ENCODE data around the gene CCR5.

CCR5 gene

GRCh38 chr3:46365737-46366524 is 4.8 kb upstream of the CCR5 start:
- Histone ChIP-seq H3K36me3 (replicated peaks; ENCODE audit: low read depth, low read length) (no peaks in the 10 kb centered on the region), H2AFZ (ENCODE audit: low read depth, low read length) (no peak overlapping the region), H3K27me3 (ENCODE audit: low read depth, low read length) (peaks cover 45% of the 10 kb centered on the region), H3K4me3 (ENCODE audit: low read length) (no peak overlapping the region), H3K9me3 (ENCODE audit: insufficient read depth, low read length) (no peaks in the 10 kb centered on the region), H3K27ac (ENCODE audit: low read length) (no peak overlapping the region), H3K4me1 (ENCODE audit: low read length) (peaks cover 78% of the 10 kb centered on the region), H3K4me2 (ENCODE audit: low read length) (no peak overlapping the region), H4K20me1 (ENCODE audit: insufficient read depth, low read length) (no peaks in the 10 kb centered on the region), H3K9ac (ENCODE audit: low read length) (no peak overlapping the region), H3K79me2 (ENCODE audit: low read length) (no peaks in the 10 kb centered on the region)
- no peak for TF ChIP-seq EZH2phosphoT487 (IDR thresholded peaks at IDR 0.05; ENCODE audit: low read depth)
- TF ChIP-seq CTCF (IDR thresholded peaks at IDR 0.05; ENCODE audit: low read depth, low read length): no peak

GRCh38 chr3:46367811-46368210 is 2.9 kb upstream of the CCR5 start:
- peaks cover 69% of the 10 kb centered on the region for H3K4me1 ChIP-seq (ENCODE audit: low read length)
- peak overlapping the region; percentile 25; the same call in 1 of the 2 replicates for H3K9ac ChIP-seq (ENCODE audit: low read length)
- no peaks in the 10 kb centered on the region for H3K79me2 ChIP-seq (ENCODE audit: low read length)
- peak overlapping the region; percentile 19; the same call in 1 of the 2 replicates for H3K27ac ChIP-seq (ENCODE audit: low read length)
- no peaks in the 10 kb centered on the region for H3K36me3 ChIP-seq (replicated peaks; ENCODE audit: low read depth, low read length)
- H3K4me3 ChIP-seq (ENCODE audit: low read length): no peak overlapping the region
- H2AFZ ChIP-seq (ENCODE audit: low read depth, low read length): 0 out of 2 replicates have a peak overlapping the region, but pooled peaks have one; percentile 50
- no peaks in the 10 kb centered on the region for H3K9me3 ChIP-seq (ENCODE audit: insufficient read depth, low read length)
- no peaks in the 10 kb centered on the region for H4K20me1 ChIP-seq (ENCODE audit: insufficient read depth, low read length)
- H3K27me3 ChIP-seq (ENCODE audit: low read depth, low read length): peaks cover 53% of the 10 kb centered on the region
- H3K4me2 ChIP-seq (ENCODE audit: low read length): peak overlapping the region; percentile 77; the same call in 1 of the 2 replicates
- no peak for TF ChIP-seq CTCF (IDR thresholded peaks at IDR 0.05; ENCODE audit: low read depth, low read length)
- TF ChIP-seq EZH2phosphoT487 (IDR thresholded peaks at IDR 0.05; ENCODE audit: low read depth): no peak

GRCh38 chr3:46368569-46368968 is 2.2 kb upstream of the CCR5 start:
- Histone ChIP-seq H3K36me3 (replicated peaks; ENCODE audit: low read depth, low read length) (no peaks in the 10 kb centered on the region), H3K9me3 (ENCODE audit: insufficient read depth, low read length) (no peaks in the 10 kb centered on the region), H3K27me3 (ENCODE audit: low read depth, low read length) (peaks cover 60% of the 10 kb centered on the region), H3K4me2 (ENCODE audit: low read length) (peak overlapping the region; percentile 77), H3K4me1 (ENCODE audit: low read length) (peaks cover 62% of the 10 kb centered on the region), H4K20me1 (ENCODE audit: insufficient read depth, low read length) (no peaks in the 10 kb centered on the region), H2AFZ (ENCODE audit: low read depth, low read length) (peak overlapping the region; percentile 50; the same call in 1 of the 2 replicates), H3K79me2 (ENCODE audit: low read length) (no peaks in the 10 kb centered on the region), H3K4me3 (ENCODE audit: low read length) (no peak overlapping the region), H3K9ac (ENCODE audit: low read length) (peak overlapping the region; percentile 27; the same call in 1 of the 2 replicates), H3K27ac (ENCODE audit: low read length) (peak overlapping the region; percentile 19; the same call in 1 of the 2 replicates)
- no peak for TF ChIP-seq EZH2phosphoT487 (IDR thresholded peaks at IDR 0.05; ENCODE audit: low read depth)
- peak; percentile 96 for TF ChIP-seq CTCF (IDR thresholded peaks at IDR 0.05; ENCODE audit: low read depth, low read length)

GRCh38 chr3:46369151-46369550 is 1.6 kb upstream of the CCR5 start:
- H3K79me2 ChIP-seq (ENCODE audit: low read length): no peaks in the 10 kb centered on the region
- TF ChIP-seq CTCF (IDR thresholded peaks at IDR 0.05; ENCODE audit: low read depth, low read length) (no peak), EZH2phosphoT487 (IDR thresholded peaks at IDR 0.05; ENCODE audit: low read depth) (no peak)
- H2AFZ ChIP-seq (ENCODE audit: low read depth, low read length): no peak overlapping the region
- H3K36me3 ChIP-seq (replicated peaks; ENCODE audit: low read depth, low read length): no peaks in the 10 kb centered on the region
- H4K20me1 ChIP-seq (ENCODE audit: insufficient read depth, low read length): no peaks in the 10 kb centered on the region
- peaks cover 60% of the 10 kb centered on the region for H3K27me3 ChIP-seq (ENCODE audit: low read depth, low read length)
- H3K4me3 ChIP-seq (ENCODE audit: low read length): peak overlapping the region; percentile 55
- H3K4me2 ChIP-seq (ENCODE audit: low read length): peak overlapping the region; percentile 77
- peak overlapping the region; percentile 27 for H3K9ac ChIP-seq (ENCODE audit: low read length)
- no peaks in the 10 kb centered on the region for H3K9me3 ChIP-seq (ENCODE audit: insufficient read depth, low read length)
- H3K4me1 ChIP-seq (ENCODE audit: low read length): peaks cover 56% of the 10 kb centered on the region
- H3K27ac ChIP-seq (ENCODE audit: low read length): peak overlapping the region; percentile 53
